Right forelimb (tissue), 1 donor: ENCODE results near the gene HBA1.
"Not testable (repeated sequence)": the region's sequence is repeated elsewhere in the genome, so short reads cannot be mapped to it uniquely, and the experiment has no call there.

Experiments used
- DNase-seq: peaks from one replicate; pipeline ENCODE4 v3.0.0-alpha.2; 2018

HBA1 gene

DNA sequence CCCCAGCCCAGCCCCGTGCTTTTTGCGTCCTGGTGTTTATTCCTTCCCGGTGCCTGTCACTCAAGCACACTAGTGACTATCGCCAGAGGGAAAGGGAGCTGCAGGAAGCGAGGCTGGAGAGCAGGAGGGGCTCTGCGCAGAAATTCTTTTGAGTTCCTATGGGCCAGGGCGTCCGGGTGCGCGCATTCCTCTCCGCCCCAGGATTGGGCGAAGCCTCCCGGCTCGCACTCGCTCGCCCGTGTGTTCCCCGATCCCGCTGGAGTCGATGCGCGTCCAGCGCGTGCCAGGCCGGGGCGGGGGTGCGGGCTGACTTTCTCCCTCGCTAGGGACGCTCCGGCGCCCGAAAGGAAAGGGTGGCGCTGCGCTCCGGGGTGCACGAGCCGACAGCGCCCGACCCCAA lies 474 bp upstream of the HBA1 start:
- DNase-seq, result not testable (repeated sequence)

DNA sequence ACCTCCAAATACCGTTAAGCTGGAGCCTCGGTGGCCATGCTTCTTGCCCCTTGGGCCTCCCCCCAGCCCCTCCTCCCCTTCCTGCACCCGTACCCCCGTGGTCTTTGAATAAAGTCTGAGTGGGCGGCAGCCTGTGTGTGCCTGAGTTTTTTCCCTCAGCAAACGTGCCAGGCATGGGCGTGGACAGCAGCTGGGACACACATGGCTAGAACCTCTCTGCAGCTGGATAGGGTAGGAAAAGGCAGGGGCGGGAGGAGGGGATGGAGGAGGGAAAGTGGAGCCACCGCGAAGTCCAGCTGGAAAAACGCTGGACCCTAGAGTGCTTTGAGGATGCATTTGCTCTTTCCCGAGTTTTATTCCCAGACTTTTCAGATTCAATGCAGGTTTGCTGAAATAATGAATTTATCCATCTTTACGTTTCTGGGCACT lies 928 bp downstream of the HBA1 start:
- DNase-seq, result peak; percentile 74

DNA sequence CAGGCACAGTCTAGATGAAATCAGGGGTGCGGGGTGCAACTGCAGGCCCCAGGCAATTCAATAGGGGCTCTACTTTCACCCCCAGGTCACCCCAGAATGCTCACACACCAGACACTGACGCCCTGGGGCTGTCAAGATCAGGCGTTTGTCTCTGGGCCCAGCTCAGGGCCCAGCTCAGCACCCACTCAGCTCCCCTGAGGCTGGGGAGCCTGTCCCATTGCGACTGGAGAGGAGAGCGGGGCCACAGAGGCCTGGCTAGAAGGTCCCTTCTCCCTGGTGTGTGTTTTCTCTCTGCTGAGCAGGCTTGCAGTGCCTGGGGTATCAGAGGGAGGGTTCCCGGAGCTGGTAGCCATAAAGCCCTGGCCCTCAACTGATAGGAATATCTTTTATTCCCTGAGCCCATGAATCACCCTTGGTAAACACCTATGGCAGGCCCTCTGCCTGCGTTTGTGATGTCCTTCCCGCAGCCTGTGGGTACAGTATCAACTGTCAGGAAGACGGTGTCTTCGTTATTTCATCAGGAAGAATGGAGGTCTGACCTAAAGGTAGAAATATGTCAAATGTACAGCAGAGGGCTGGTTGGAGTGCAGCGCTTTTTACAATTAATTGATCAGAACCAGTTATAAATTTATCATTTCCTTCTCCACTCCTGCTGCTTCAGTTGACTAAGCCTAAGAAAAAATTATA lies 1.6 kb downstream of the HBA1 start:
- no peak for DNase-seq

DNA sequence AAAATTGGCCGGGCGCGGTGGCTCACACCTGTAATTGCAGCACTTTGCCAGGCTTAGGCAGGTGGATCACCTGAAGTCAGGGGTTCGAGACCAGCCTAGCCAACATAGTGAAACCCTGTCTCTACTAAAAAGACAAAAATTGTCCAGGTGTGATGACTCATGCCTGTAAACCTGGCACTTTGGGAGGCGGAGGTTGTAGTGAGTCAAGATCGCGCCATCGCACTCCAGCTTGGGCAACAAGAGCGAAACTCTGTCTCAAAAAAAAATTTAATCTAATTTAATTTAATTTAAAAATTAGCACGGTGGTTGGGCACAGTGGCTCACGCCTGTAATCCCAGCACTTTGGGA lies 2.2 kb downstream of the HBA1 start:
- no peak for DNase-seq

DNA sequence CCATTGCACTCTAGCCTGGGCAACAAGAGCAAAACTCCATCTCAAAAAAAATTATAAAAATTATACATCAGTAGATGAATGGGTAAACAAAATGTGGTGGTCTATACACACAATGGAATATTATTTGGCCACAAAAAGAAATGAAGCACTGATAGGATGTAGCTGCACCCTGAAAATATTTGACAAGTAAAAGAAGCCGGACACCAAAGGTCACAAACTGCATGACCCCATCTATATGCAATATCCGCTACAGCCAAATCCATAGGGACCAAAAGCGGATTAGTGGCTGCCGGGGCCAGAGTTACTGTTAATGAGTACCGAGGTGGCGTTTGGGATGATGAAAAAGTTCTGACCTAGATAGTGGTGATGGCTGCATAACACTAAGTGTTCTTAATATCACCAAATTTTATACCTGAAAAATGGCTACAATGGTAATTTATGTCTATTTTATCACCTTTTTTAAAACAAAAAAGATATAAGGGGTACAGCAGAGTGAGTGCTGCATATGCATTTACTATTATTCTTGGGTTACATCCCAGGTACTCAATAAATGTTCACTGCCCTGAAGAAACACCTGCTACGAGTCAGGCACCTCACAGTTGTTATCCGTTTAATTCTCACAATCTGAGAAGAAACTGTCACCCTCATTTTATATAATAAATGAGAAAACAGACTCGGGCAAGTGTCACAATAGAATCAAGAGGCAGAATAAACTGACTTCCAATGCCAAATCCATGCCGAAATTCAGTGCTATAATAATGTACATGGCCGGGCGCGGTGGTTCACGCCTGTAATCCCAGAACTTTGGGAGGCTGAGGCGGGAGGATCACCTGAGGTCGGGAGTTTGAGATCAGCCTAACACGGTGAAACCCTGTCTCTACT lies 3.0 kb downstream of the HBA1 start:
- no peak for DNase-seq

DNA sequence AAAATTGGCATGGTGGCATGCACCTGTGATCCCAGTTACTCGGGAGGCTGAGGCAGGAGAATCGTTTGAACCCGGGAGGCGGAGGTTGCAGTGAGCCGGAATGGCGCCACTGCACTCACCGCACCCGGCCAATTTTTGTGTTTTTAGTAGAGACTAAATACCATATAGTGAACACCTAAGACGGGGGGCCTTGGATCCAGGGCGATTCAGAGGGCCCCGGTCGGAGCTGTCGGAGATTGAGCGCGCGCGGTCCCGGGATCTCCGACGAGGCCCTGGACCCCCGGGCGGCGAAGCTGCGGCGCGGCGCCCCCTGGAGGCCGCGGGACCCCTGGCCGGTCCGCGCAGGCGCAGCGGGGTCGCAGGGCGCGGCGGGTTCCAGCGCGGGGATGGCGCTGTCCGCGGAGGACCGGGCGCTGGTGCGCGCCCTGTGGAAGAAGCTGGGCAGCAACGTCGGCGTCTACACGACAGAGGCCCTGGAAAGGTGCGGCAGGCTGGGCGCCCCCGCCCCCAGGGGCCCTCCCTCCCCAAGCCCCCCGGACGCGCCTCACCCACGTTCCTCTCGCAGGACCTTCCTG lies 3.7 kb downstream of the HBA1 start, which contains the start of gene HBQ1:
TSS of gene HBQ1 (plus strand) at position 359 of the 575 bp plus-strand sequence. CDS start at position 387, 28 bp downstream.
- peak; percentile 63 for DNase-seq

DNA sequence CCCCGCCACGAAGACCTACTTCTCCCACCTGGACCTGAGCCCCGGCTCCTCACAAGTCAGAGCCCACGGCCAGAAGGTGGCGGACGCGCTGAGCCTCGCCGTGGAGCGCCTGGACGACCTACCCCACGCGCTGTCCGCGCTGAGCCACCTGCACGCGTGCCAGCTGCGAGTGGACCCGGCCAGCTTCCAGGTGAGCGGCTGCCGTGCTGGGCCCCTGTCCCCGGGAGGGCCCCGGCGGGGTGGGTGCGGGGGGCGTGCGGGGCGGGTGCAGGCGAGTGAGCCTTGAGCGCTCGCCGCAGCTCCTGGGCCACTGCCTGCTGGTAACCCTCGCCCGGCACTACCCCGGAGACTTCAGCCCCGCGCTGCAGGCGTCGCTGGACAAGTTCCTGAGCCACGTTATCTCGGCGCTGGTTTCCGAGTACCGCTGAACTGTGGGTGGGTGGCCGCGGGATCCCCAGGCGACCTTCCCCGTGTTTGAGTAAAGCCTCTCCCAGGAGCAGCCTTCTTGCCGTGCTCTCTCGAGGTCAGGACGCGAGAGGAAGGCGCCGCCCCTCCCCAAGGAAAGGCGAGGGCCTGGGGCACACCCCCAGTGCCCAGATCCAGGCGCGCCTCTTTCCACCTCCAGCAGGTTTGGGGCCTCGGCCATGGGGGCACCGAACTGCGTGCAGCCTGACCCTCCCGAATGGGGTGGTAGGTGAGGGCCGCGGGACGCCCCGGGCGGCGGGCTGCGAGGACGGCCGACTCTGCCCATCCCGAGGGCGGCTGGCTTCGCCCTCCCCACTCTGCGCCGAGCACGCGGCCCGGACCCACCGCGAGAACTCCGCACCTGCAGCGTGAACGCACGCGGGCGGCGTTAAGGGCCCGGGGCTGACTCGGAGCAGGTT lies 4.4 kb downstream of the HBA1 start:
- DNase-seq, result peak; percentile 64

DNA sequence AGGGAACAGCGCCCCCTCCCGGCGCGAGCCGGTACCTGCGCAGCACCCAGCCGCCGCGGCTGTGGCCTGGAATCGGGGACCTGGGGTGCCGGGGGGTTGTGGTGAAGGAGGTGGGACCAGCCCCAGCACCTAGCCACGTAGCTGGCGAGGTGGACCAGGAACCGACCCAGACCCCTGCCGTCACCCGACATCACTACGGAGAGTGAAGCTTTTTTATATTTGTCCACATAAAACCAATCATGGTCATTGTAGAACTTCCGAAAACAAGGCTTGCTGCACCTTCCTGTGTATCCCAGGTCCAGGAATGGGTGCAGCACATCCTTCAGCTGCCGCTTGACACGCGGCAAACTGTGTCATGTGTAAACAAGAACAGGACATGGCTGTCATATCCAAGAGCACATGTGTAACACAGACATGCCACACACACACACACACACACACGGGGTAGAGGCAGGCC lies 5.1 kb downstream of the HBA1 start:
- peak; percentile 87 for DNase-seq

DNA sequence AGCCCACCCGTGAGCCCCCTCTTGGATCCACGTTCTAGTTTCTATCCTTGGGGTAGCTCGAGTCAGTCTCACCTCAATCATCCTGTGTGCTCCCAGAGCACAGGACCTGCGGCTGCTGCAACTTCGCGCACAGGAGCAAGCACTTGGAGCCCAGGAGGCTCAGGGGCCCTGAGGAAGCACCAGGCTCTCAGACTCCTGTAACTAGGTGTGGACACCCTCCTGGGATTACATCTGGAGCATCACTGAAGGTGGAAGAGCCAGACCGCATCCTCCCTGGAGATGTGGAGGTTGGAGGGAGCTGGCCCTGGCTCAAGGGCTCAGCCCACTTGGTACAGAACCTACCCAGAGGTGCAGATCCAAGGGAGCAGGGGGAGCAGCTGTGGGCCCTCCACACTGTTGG lies 6.5 kb downstream of the HBA1 start:
- no peak for DNase-seq

DNA sequence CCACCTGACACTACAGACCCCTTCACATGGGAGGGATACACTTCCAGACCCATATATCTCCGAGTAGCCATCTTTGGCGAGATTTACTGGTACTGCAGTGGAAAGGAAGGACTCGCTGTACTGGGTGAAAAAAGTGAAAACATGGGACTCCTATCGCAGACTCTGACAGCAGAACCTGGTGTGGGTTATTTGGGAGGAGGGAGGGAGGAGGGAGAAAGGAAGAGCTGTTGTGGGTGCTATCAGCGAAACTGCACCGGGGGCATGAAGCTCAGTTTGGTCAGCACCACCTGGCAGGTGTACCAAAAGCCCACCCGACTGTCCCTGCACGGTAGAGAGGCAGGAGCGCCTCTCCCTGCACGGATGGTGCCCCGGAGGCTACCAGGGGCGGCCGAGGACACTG lies 8.7 kb downstream of the HBA1 start:
- DNase-seq, result no peak

DNA sequence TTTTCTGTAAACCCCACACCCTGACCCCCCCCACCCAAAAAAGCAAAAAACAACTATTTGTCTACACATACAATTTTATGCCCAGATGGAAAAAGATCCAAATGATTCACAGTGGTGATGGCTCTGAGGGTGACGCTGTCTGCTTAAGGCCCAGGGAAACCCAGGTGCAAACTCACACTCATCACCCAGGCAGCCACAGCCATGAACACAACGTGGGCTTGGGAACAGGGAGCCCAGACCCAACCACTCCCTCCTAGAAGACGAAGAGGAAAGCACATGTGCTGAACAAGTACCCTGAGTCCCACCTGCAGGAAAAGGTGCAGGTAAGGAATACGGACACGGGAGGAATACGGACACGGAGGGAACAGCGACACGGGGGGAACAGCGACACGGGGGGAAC lies 9.2 kb downstream of the HBA1 start:
- DNase-seq, result no peak

DNA sequence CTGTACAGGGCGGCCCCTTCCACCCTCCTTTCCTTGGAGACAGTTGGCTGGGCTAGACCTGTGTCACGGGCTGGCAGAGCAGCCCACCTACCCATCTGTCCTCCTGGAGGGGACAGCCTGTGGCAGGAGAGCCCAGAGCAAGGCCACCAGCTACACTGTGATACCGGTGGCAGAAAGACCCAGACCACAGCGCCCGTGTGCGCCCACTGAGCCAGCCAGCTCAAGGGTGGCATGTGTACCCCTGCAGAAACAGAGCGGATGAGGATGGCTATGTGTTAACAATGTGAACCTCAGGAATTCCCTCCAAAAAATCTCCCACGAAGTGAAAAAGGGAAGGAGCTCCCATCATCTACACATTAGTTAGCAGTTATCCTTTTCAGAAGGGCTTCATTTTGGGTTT lies 10.8 kb downstream of the HBA1 start:
- no peak for DNase-seq

DNA sequence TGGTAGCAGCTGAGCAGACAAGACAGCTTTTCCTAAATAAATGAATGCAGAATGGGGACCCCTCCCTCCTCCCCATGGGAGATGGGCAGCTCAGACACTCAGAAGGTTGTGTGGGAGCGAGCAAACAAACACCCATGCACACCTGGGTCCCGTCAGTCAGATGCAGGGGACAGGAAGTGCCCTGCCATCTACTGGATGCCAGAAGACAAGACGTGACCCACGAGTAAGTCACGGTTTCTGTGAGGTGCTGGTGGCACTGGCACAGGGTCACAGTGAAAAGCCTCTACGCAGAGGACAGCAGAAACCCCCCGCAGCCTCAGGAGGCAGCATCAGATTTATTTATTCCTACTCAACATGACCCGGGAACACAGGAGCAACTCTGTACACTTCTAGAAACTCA lies 12.2 kb downstream of the HBA1 start:
- DNase-seq, result no peak

DNA sequence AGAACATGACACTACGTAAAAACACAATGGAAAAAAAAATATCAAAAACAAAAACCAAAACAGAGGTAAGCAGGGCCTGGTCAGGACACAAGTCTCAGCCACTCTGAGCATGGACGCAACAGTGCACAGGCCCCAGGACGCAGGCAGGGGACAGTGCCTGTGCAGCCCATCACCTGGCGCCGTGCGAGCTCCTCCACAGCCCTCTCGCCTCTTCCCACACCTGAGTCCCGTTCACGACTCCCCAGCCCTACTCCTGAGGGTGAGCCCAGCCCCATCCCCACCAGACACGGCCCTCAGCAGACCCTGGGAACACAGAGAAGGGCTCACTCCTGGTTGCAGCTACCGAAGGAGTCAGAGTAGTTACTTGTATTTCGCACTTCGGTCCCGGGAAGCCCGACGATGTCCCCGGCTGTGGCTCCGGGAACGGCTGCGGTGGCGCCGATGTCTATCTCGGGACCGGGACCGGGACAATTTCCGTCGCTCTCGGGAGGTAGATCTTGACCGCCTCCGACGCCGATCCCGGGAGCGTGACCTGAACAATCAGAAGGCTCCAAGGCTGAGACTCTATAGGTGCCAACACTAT lies 13.2 kb downstream of the HBA1 start:
- no peak for DNase-seq

DNA sequence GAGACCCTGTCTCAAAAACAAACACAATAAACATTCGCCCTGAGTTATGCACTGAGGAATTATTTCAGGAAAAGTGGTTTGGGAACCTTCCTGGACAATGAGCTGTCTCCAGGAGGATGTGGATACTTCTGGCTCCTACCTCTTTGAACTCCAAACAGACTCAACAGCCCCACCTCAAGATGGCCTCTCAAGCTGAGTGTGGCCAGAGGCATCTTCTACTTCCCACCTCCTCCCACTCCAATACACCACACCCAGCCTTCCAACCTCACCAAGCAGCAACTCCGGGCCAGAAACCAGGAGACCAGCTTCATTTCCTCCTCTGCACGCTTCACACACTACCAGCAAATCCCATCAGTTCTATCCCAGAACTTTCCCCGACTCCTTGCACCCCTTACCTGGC lies 15.4 kb downstream of the HBA1 start:
- DNase-seq, result no peak

DNA sequence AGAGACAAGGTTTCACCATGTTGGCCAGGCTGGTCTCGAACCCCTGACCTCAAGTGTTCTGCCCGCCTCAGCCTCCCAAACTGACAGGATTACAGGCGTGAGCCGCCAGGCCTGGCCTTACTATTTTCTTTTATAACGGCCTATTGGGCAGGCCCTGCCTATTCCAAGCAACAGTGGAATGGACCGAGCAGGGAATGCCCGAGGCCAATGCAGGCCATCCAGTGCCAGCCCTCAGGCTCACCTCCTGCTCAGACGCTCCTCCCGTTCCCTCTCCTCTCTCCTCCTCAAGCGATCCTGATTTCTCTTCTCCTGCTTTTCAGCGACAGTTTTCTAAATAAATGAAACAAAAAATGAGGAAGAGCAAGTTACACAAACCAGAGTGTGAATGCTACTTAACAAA lies 16.2 kb downstream of the HBA1 start:
- no peak for DNase-seq

DNA sequence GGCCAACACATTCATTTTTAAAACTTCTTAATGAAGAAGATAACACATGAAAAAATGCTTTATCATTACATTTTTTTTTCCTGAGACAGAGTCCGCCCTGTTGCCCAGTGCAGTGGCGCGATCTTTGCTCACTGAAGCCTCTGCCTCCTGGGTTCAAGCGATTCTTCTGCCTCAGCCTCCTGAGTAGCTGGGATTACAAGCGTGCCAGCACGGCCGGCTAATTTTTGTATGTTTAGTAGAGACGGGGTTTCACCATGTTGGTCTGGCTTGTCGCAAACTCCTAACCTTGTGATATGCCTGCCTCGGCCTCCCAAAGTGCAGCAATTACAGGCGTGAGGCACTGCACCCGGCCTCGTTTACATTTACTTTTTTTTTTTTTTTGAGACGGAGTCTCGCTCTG lies 17.0 kb downstream of the HBA1 start:
- no peak for DNase-seq

DNA sequence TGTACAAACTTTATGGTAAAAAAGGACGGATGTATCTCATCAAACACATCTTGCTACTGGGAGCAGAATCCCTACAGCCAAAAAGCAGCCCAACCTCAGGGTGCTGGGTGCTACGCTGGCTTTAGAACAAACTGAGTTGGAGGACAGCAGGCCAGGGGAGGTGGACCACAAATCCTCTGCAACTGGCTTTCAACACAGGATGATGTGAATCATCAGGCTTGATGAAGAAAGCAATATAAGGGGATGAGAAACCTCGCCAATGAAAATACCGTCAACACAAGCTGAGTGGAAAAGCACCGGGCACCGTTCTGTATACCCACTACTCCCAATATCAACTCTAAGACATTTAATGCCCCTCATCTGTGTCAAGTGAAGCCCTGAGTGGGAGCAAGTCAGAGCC lies 18.0 kb downstream of the HBA1 start:
- DNase-seq, result no peak

DNA sequence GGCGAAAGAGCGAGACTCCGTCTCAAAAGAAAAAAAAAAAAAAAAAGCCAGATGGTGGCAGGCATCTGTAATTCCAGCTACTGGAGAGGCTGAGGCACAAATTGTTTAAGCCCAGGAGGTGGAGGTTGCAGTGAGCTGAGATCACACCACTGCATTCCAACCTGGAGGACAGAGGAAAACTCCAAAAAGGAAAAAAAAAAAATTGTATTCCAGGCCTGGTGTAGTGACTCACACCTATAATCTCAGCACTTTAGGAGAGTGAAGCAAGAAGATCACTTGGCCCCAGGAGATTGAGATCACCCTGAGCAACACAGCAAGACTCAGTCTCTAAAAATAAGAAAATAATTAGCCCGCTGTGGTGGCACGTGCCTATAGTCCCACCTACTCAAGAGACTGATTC lies 23.9 kb downstream of the HBA1 start:
- DNase-seq, result no peak

DNA sequence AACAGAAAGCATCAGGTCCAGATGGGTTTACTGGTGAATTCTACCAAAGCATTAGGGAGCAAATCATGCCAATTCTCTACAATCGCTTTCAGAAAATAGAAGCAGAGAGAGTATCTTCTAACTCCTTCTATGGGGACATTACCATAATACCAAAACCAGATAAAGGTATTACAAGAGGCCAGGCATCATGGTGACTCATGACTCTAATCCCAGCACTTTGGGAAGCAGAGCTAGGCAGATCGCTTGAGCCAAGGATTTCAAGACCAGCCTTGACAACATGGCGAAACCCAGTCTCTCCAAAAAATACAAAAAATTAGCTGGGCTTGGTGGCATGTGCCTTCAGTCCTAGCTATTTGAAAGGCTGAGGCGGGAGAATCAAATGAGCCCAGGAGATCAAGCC lies 26.8 kb downstream of the HBA1 start:
- no peak for DNase-seq

DNA sequence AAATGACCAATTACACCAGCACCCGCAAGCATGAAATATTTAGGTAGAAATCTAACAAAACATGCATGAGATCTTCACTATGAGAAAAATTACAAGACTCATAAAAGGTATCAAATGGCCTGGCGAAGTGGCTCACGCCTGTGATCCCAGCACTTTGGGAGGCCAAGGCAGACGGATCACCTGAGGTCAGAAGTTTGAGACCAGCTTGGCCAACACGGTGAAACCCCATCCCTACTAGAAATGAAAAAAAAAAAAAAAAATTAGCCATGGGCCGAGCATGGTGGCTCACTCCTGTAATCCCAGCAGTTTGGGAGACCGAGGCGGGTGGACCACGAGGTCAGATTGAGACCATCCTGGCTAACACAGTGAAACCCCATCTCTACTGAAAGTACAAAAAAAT lies 27.6 kb downstream of the HBA1 start:
- DNase-seq, result not testable (repeated sequence)

DNA sequence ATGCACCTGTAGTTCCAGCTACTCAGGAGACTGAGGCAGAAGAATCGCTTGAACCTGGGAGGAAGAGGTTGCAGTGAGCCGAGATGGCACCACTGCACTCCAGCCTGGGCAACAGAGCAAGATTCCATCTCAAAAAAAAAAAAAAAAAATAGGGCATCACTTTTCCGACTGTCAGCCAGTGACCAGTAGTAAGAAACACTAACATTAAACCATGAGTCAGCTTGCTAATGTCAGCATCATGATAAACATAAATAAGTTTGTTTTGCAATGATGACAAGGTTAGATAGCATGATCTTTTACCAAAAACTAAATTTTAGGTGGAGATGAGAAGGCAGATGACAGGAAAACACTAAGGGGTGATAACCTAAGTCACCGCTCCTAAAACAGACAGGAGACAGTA lies 32.9 kb downstream of the HBA1 start:
- not testable (repeated sequence) for DNase-seq
